Measurements from ENCODE around the gene BTNL3. TPM values are rescaled to one million over a fixed set of nuclear protein-coding genes. Genes with fewer than 3 reads are reported as not detected.

The BTNL3 gene
- total and polyA plus RNA-seq, 9 of the 15 experiments (the other 6 are each of a cell fraction or from before 2014, with no cell fraction given): 0.03 to 0.44 (median 0.04) TPM; not detected in 4

GRCh38 chr5:180960209-180960608, 28.4 kb upstream of the BTNL3 start:
- CTCF ChIA-PET (ENCODE audit: low intra/inter-chr PET ratio): no interaction called here
- no peak overlapping the region for H2AFZ ChIP-seq (ENCODE audit: low read depth, low read length)
- no peaks in the 10 kb centered on the region for H3K27me3 ChIP-seq (ENCODE audit: control insufficient read depth in 2 of 2, insufficient read depth in 2 of 2, low read length in 2 of 2)
- POLR2A ChIA-PET: no interaction called here
- no TSS peak for BruUV-seq (replicated peaks)
- H3K27ac ChIP-seq (ENCODE audit: extremely low read depth, low read depth, low read length): no peak overlapping the region
- intact Hi-C loops (cut with micrococcal nuclease): no loop called here
- no CpG with 5 or more reads among the region's 3 CpGs for WGBS (ENCODE audit: insufficient coverage, low coverage, missing lambda C conversion rate)
- FAIRE-seq (no peak), DNase-seq (ENCODE audit: extremely low read depth in 1 of 4, low spot score in 3 of 4) (no peak), ATAC-seq (no peak)
- no peaks in the 10 kb centered on the region for H3K9me3 ChIP-seq (replicated peaks; ENCODE audit: control insufficient read depth, insufficient read depth, low read depth, low read length)
- no peaks in the 10 kb centered on the region for H3K9me1 ChIP-seq (ENCODE audit: control insufficient read depth, insufficient read depth, low read length)
- TF ChIP-seq MAFG (tag; conservative IDR thresholded peaks at IDR 0.05) (no peak), ZKSCAN1 (IDR thresholded peaks at IDR 0.05; ENCODE audit: low read depth, low read length) (no peak), ZNF507 (tag; conservative IDR thresholded peaks at IDR 0.05) (no peak)
- H3K4me3 ChIP-seq: no peak overlapping the region
- H4K20me1 ChIP-seq (replicated peaks; ENCODE audit: control insufficient read depth, insufficient read depth, low read length): no peaks in the 10 kb centered on the region
- no peak overlapping the region for H3K4me2 ChIP-seq (ENCODE audit: insufficient read depth, low read length)
- no peaks in the 10 kb centered on the region for H3K36me3 ChIP-seq (ENCODE audit: control insufficient read depth, insufficient read depth, low read length)
- in situ Hi-C loops (cut with MboI): no loop called here
- no peaks in the 10 kb centered on the region for H3K79me2 ChIP-seq (ENCODE audit: control insufficient read depth, insufficient read depth, low read length)
- no peaks in the 10 kb centered on the region for H3K4me1 ChIP-seq (replicated peaks in 1 of 2; ENCODE audit: control insufficient read depth in 2 of 2, insufficient read depth in 2 of 2, low read length in 2 of 2)
- H3K9ac ChIP-seq (ENCODE audit: insufficient read depth in 1 of 2, low read depth in 2 of 2, low read length in 2 of 2): no peak overlapping the region

GRCh38 chr5:180969406-180969805, 19.2 kb upstream of the BTNL3 start:
- CTCF ChIA-PET (ENCODE audit: low intra/inter-chr PET ratio): no interaction called here
- FAIRE-seq: no peak

More at GRCh38 chr5:180969406-180969805, 19.2 kb upstream of the BTNL3 start:
- Histone ChIP-seq H3K9me3 (replicated peaks; ENCODE audit: control insufficient read depth, insufficient read depth, low read depth, low read length) (no peaks in the 10 kb centered on the region), H3K27ac (ENCODE audit: extremely low read depth, low read depth, low read length) (no peak overlapping the region), H3K27me3 (ENCODE audit: control insufficient read depth in 2 of 2, insufficient read depth in 2 of 2, low read length in 2 of 2) (no peaks in the 10 kb centered on the region), H3K4me3 (no peak overlapping the region), H2AFZ (ENCODE audit: low read depth, low read length) (no peak overlapping the region), H3K36me3 (ENCODE audit: control insufficient read depth, insufficient read depth, low read length) (no peaks in the 10 kb centered on the region), H3K9ac (ENCODE audit: insufficient read depth in 1 of 2, low read depth in 2 of 2, low read length in 2 of 2) (no peak overlapping the region), H3K4me1 (replicated peaks in 1 of 2; ENCODE audit: control insufficient read depth in 2 of 2, insufficient read depth in 2 of 2, low read length in 2 of 2) (no peaks in the 10 kb centered on the region), H4K20me1 (replicated peaks; ENCODE audit: control insufficient read depth, insufficient read depth, low read length) (no peaks in the 10 kb centered on the region), H3K9me1 (ENCODE audit: control insufficient read depth, insufficient read depth, low read length) (no peaks in the 10 kb centered on the region), H3K4me2 (ENCODE audit: insufficient read depth, low read length) (no peak overlapping the region), H3K79me2 (ENCODE audit: control insufficient read depth, insufficient read depth, low read length) (no peaks in the 10 kb centered on the region)
- no CpG with 5 or more reads among the region's 23 CpGs for WGBS (ENCODE audit: insufficient coverage, low coverage, missing lambda C conversion rate)
- intact Hi-C loops (cut with micrococcal nuclease) (no loop called here), in situ Hi-C loops (cut with MboI) (no loop called here)
- no peak for TF ChIP-seq MYNN (IDR thresholded peaks at IDR 0.05)
- TF ChIP-seq MYNN (CRISPR knock-in tag; IDR thresholded peaks at IDR 0.05): no peak
- no peak for TF ChIP-seq TOE1 (IDR thresholded peaks at IDR 0.05; ENCODE audit: borderline replicate concordance)
- TF ChIP-seq TOE1 (CRISPR knock-in tag; IDR thresholded peaks at IDR 0.05; ENCODE audit: borderline replicate concordance, low read depth): no peak
- BruUV-seq (replicated peaks): no TSS peak
- ATAC-seq (no peak), DNase-seq (ENCODE audit: extremely low read depth in 1 of 4, low spot score in 3 of 4) (no peak)
- POLR2A ChIA-PET: no interaction called here
